GM10266 (cell line): ENCODE data around the gene SNX22.

Experiments used
- DNase-seq: peaks from one replicate; pipeline ENCODE4 v3.0.0; 2012; ENCODE audit errors: extremely low spot score
- CTCF ChIP-seq: IDR thresholded peaks from 2 replicates; pipeline ENCODE4 v1.5.1; 2012; ENCODE audit warnings: mild to moderate bottlenecking, low read depth; ENCODE audit not compliant: control insufficient read depth, insufficient read depth; ENCODE audit errors: missing control alignments

SNX22 gene

GRCh38 chr15:64158363-64159134 lies 7.0 kb downstream of the SNX22 start:
- no peak for TF ChIP-seq CTCF
- no peak for DNase-seq

GRCh38 chr15:64161688-64162477 lies 10.4 kb downstream of the SNX22 start:
- no peak for TF ChIP-seq CTCF
- DNase-seq, result no peak

- TF ChIP-seq CTCF, result no peak
Measured at GRCh38 chr15:64162478-64162868, 10.9 kb downstream of the SNX22 start.

GRCh38 chr15:64162869-64163658 lies 11.5 kb downstream of the SNX22 start, which contains the start of gene PPIB:
TSS of gene PPIB (minus strand) at chr15:64163022. CDS start at chr15:64162986, 36 bp downstream.
- peak; percentile 97 for DNase-seq
- peak; percentile 73 for TF ChIP-seq CTCF

More at GRCh38 chr15:64162478-64162868, 10.9 kb downstream of the SNX22 start:
- no peak for DNase-seq

GRCh38 chr15:64163659-64164362 lies 12.3 kb downstream of the SNX22 start:
- no peak for TF ChIP-seq CTCF
- DNase-seq, result no peak

- TF ChIP-seq CTCF, result no peak
- no peak for DNase-seq
Measured at GRCh38 chr15:64164436-64164835, 12.9 kb downstream of the SNX22 start.
